Measurements from ENCODE around the gene CMTM8.

DNA sequence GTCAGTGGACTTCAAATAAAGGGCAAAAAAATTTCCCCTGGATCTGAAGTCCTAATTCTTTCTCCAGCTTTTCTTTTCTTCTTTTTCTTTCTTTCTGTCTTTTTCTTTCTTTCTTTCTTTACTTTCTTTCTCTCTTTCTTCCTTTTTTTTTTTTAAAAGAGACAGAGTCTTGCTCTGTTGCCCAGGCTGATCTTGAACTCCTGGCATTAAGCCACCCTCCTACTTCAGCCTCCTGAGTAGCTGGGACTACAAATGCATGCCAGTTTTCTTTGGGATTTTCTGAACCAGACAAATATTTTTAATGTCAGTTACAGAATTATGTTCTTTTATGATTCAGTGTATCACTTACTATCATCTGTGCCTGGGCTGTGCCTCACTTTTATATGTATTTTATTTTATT lies 45.4 kb upstream of the CMTM8 start:
- TF ChIP-seq POLR2A (IDR thresholded peaks at IDR 0.05; ENCODE audit: low read length) = no peak
- no peak for TF ChIP-seq GATA1 (IDR thresholded peaks at IDR 0.05; ENCODE audit: low read depth, low read length)
